SU-DHL-6 (cell line): Measurements from ENCODE around the gene UNC5C.

Experiments used
- CTCF ChIP-seq: fragments of 200-600 bp; sonication (generic); IDR thresholded peaks from one replicate; pipeline ENCODE4 v1.5.1; 2017; ENCODE audit warnings: antibody characterized with exemption, mild to moderate bottlenecking, low read length, moderate library complexity; ENCODE audit not compliant: insufficient read depth, poor library complexity, severe bottlenecking
- EZH2phosphoT487 ChIP-seq: fragments of 200-600 bp; sonication (generic), shearing (Covaris generic); conservative IDR thresholded peaks from 2 replicates; pipeline ENCODE4 v1.6.1; 2018; ENCODE audit warnings: mild to moderate bottlenecking, antibody characterized with exemption, low read length, moderate library complexity, mixed read lengths

- TF ChIP-seq CTCF (no peak), EZH2phosphoT487 (no peak)
Observed at GRCh38 chr4:95472534-95472933, 76.2 kb downstream of the UNC5C start.
